Left renal cortex interstitium (tissue), 4 donors: ENCODE measurements around the gene PRDM16. TPM values are rescaled to one million over a fixed set of nuclear protein-coding genes. Genes with fewer than 3 reads are reported as not detected.

Experiments used
- DNase-seq, 4 donors: peaks; one replicate each; pipeline ENCODE4 v3.0.0-alpha.2; 2013; ENCODE audit warnings: low read depth in 4 of 4, low spot score in 2 of 4, missing footprints in 1 of 4
- polyA plus RNA-seq, 4 donors: library from polyadenylated mRNA; unstranded; fragments of 120-200 nt; gene quantifications; one replicate each; pipeline ENCODE4 v1.2.1, GENCODE V29; 2013; ENCODE audit not compliant: insufficient read length in 4 of 4

PRDM16 gene
- polyA plus RNA-seq, 4 donors, result 4.9 to 12.5 (median 7.0) TPM

- DNase-seq, result no peak
Measured at GRCh38 chr1:3097861-3098260, 28.9 kb downstream of the PRDM16 start.

- no peak for DNase-seq
Measured at GRCh38 chr1:3099861-3100260, 30.9 kb downstream of the PRDM16 start.

- DNase-seq, result no peak
Measured at GRCh38 chr1:3101124-3101939, 32.3 kb downstream of the PRDM16 start.

- DNase-seq, result no peak
Measured at GRCh38 chr1:3102641-3103040, 33.6 kb downstream of the PRDM16 start.

GRCh38 chr1:3103967-3104677 lies 35.1 kb downstream of the PRDM16 start:
- no peak for DNase-seq

- peak in 1 of 4 donors; percentile 38 for DNase-seq
Measured at GRCh38 chr1:3105167-3105863, 36.3 kb downstream of the PRDM16 start.

GRCh38 chr1:3106216-3106615 lies 37.2 kb downstream of the PRDM16 start:
- DNase-seq, result no peak

GRCh38 chr1:3107201-3107600 lies 38.2 kb downstream of the PRDM16 start:
- DNase-seq, result no peak

- DNase-seq, result no peak
Measured at GRCh38 chr1:3109355-3109754, 40.4 kb downstream of the PRDM16 start.

- peak in 1 of 4 donors; percentile 40 for DNase-seq
Measured at GRCh38 chr1:3111348-3112021, 42.5 kb downstream of the PRDM16 start.

- no peak for DNase-seq
Measured at GRCh38 chr1:3112526-3112925, 43.5 kb downstream of the PRDM16 start.

- DNase-seq, result no peak
Measured at GRCh38 chr1:3113047-3113740, 44.2 kb downstream of the PRDM16 start.

- no peak for DNase-seq
Measured at GRCh38 chr1:3113741-3114056, 44.7 kb downstream of the PRDM16 start.

GRCh38 chr1:3114131-3114744 lies 45.2 kb downstream of the PRDM16 start:
- no peak for DNase-seq

- DNase-seq, result no peak
Measured at GRCh38 chr1:3114846-3115245, 45.8 kb downstream of the PRDM16 start.

- DNase-seq, result no peak
Measured at GRCh38 chr1:3115275-3116149, 46.5 kb downstream of the PRDM16 start.

GRCh38 chr1:3116150-3116510 lies 47.1 kb downstream of the PRDM16 start:
- DNase-seq, result no peak

- DNase-seq, result no peak
Measured at GRCh38 chr1:3116560-3116959, 47.6 kb downstream of the PRDM16 start.

- DNase-seq, result no peak
Measured at GRCh38 chr1:3117879-3118278, 48.9 kb downstream of the PRDM16 start.
